HepG2 (cell line): ENCODE data around the gene ATRX.
"Not testable (repeated sequence)": the region's sequence is repeated elsewhere in the genome, so short reads cannot be mapped to it uniquely, and the experiment has no call there.

Source experiments
- ARID2 ChIP-seq: sonication (generic); formaldehyde crosslinking; IDR thresholded peaks from 2 replicates; pipeline ENCODE4 v1.8.1; 2022; ENCODE audit warnings: mild to moderate bottlenecking, missing genetic modification reagents, borderline replicate concordance
- BHLHE40 ChIP-seq: IDR thresholded peaks from 2 replicates; pipeline ENCODE4 v1.6.1; 2011; ENCODE audit warnings: low read length, improper control_type of control experiment
- HNRNPL ChIP-seq: fragments of 200-400 bp; formaldehyde crosslinking; IDR thresholded peaks from 2 replicates; pipeline ENCODE4 v1.6.1; 2017; ENCODE audit warnings: mild to moderate bottlenecking, low read depth, low read length
- KDM3A ChIP-seq: IDR thresholded peaks from 2 replicates; pipeline ENCODE4 v1.6.1; 2018; ENCODE audit warnings: low read depth, missing compliant biosample characterization
- PHF20 ChIP-seq: sonication (generic); formaldehyde crosslinking; IDR thresholded peaks from 2 replicates; pipeline ENCODE4 v1.5.0; 2020; ENCODE audit warnings: mild to moderate bottlenecking, missing genetic modification reagents
- POLR2A ChIP-seq, 2 experiments: IDR thresholded peaks; 2 replicates each; pipeline ENCODE4 v1.6.1; 2011; ENCODE audit warnings: low read depth in 2 of 2, low read length in 2 of 2, mild to moderate bottlenecking in 1 of 2, moderate library complexity in 1 of 2; ENCODE audit not compliant: insufficient read depth in 1 of 2
- POLR2AphosphoS5 ChIP-seq: IDR thresholded peaks from 2 replicates; pipeline ENCODE4 v1.6.1; 2012; ENCODE audit warnings: low read depth, low read length
- TF ChIP-seq, protein P1 (sequence below): sonication (generic); formaldehyde crosslinking; IDR thresholded peaks from 2 replicates; pipeline ENCODE4 v1.4.0; 2020; ENCODE audit warnings: missing genetic modification reagents
- TF ChIP-seq, protein P2 (sequence below): sonication (generic); formaldehyde crosslinking; IDR thresholded peaks from 2 replicates; pipeline ENCODE4 v1.5.0; 2020; ENCODE audit warnings: mild to moderate bottlenecking, missing genetic modification reagents, moderate library complexity
- TF ChIP-seq, protein P3 (sequence below), 2 experiments: sonication (generic) in 1 of 2; formaldehyde crosslinking in 1 of 2; IDR thresholded peaks; 2 replicates each; pipeline versions ENCODE4 v1.4.0 to v1.6.1; 2018 to 2020; ENCODE audit warnings: missing genetic modification reagents in 2 of 2, borderline replicate concordance in 1 of 2, low read depth in 1 of 2, mild to moderate bottlenecking in 1 of 2, missing biosample characterization in 1 of 2

- not testable (repeated sequence) for TF ChIP-seq HNRNPL; PHF20 (CRISPR knock-in tag); ARID2; POLR2AphosphoS5; POLR2A (IDR thresholded peaks at IDR 0.05; ENCODE audit: insufficient read depth in 1 of 2, low read depth in 2 of 2, low read length in 2 of 2); KDM3A (CRISPR knock-in tag); BHLHE40
- TF ChIP-seq, protein P1, sequence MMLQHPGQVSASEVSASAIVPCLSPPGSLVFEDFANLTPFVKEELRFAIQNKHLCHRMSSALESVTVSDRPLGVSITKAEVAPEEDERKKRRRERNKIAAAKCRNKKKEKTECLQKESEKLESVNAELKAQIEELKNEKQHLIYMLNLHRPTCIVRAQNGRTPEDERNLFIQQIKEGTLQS (CRISPR knock-in tag): not testable (repeated sequence)
- TF ChIP-seq, protein P2, sequence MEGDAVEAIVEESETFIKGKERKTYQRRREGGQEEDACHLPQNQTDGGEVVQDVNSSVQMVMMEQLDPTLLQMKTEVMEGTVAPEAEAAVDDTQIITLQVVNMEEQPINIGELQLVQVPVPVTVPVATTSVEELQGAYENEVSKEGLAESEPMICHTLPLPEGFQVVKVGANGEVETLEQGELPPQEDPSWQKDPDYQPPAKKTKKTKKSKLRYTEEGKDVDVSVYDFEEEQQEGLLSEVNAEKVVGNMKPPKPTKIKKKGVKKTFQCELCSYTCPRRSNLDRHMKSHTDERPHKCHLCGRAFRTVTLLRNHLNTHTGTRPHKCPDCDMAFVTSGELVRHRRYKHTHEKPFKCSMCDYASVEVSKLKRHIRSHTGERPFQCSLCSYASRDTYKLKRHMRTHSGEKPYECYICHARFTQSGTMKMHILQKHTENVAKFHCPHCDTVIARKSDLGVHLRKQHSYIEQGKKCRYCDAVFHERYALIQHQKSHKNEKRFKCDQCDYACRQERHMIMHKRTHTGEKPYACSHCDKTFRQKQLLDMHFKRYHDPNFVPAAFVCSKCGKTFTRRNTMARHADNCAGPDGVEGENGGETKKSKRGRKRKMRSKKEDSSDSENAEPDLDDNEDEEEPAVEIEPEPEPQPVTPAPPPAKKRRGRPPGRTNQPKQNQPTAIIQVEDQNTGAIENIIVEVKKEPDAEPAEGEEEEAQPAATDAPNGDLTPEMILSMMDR (CRISPR knock-in tag): not testable (repeated sequence)
- TF ChIP-seq, protein P3, sequence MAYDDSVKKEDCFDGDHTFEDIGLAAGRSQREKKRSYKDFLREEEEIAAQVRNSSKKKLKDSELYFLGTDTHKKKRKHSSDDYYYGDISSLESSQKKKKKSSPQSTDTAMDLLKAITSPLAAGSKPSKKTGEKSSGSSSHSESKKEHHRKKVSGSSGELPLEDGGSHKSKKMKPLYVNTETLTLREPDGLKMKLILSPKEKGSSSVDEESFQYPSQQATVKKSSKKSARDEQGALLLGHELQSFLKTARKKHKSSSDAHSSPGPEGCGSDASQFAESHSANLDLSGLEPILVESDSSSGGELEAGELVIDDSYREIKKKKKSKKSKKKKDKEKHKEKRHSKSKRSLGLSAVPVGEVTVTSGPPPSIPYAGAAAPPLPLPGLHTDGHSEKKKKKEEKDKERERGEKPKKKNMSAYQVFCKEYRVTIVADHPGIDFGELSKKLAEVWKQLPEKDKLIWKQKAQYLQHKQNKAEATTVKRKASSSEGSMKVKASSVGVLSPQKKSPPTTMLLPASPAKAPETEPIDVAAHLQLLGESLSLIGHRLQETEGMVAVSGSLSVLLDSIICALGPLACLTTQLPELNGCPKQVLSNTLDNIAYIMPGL (CRISPR knock-in tag; IDR thresholded peaks at IDR 0.05; ENCODE audit: borderline replicate concordance in 1 of 2, low read depth in 1 of 2): not testable (repeated sequence)
Measured at GRCh38 chrX:77726095-77726494, 59.9 kb downstream of the ATRX start.
